ENCODE measurements around the gene NTM.

NTM gene

GRCh38 chr11:132307309-132308020, 937.0 kb downstream of the NTM start:
- H4K8ac ChIP-seq (ENCODE audit: low read depth, low read length), result no peak overlapping the region
- no peak overlapping the region for H3K4me3 ChIP-seq (ENCODE audit: low read length in 2 of 2)
- no peak overlapping the region for H2BK120ac ChIP-seq (ENCODE audit: low read depth, low read length)
- H3K4me2 ChIP-seq (ENCODE audit: insufficient read depth, low read length, poor library complexity, severe bottlenecking), result no peak overlapping the region
- H3K27ac ChIP-seq (replicated peaks; ENCODE audit: low read length), result no peak overlapping the region
- H3K79me1 ChIP-seq (ENCODE audit: low read depth, low read length), result no peaks in the 10 kb centered on the region
- no peak overlapping the region for H2BK12ac ChIP-seq (ENCODE audit: low read length)
- peaks cover 0 to 7% of the 10 kb centered on the region in 2 donors for H3K4me1 ChIP-seq (ENCODE audit: control insufficient read depth in 2 of 2, insufficient read depth in 1 of 2, low read depth in 1 of 2, low read length in 2 of 2)
- H2AK5ac ChIP-seq (ENCODE audit: low read depth, low read length), result no peak overlapping the region
- H3K36me3 ChIP-seq (replicated peaks in 1 of 2; ENCODE audit: control insufficient read depth in 2 of 2, insufficient read depth in 2 of 2, low read length in 2 of 2), result no peaks in the 10 kb centered on the region
- no peak overlapping the region for H2BK15ac ChIP-seq (ENCODE audit: low read length)
- no peak overlapping the region for H3K9ac ChIP-seq (ENCODE audit: low read depth, low read length, poor library complexity)
- no peak overlapping the region for H3K14ac ChIP-seq (ENCODE audit: low read length)
- H4K91ac ChIP-seq (ENCODE audit: low read depth, low read length, poor library complexity), result no peak overlapping the region
- no peaks in the 10 kb centered on the region for H3K27me3 ChIP-seq (ENCODE audit: control insufficient read depth in 3 of 3, insufficient read depth in 3 of 3, low read depth in 1 of 3, low read length in 3 of 3)
- DNase-seq (ENCODE audit: low spot score), result no peak
- no peak overlapping the region for H3K4ac ChIP-seq (ENCODE audit: low read length)
- H3K18ac ChIP-seq (ENCODE audit: low read length), result no peak overlapping the region
- no peak overlapping the region for H3K23ac ChIP-seq (ENCODE audit: low read depth, low read length, poor library complexity)
- H3K9me3 ChIP-seq (replicated peaks in 1 of 2; ENCODE audit: control insufficient read depth in 2 of 2, insufficient read depth in 1 of 2, low read depth in 1 of 2, low read length in 2 of 2), result no peaks in the 10 kb centered on the region
- H2BK5ac ChIP-seq (ENCODE audit: low read length), result no peak overlapping the region
- WGBS, 2 donors (ENCODE audit: extremely low coverage in 2 of 2, insufficient read length in 2 of 2, insufficient replicate concordance in 1 of 2), result no CpG with 5 or more reads among the region's 21 CpGs
- H2AFZ ChIP-seq (ENCODE audit: low read length), result no peak overlapping the region

- H2BK15ac ChIP-seq (ENCODE audit: low read length), result no peak overlapping the region
- no peak overlapping the region for H2AK5ac ChIP-seq (ENCODE audit: low read depth, low read length)
- H3K9me3 ChIP-seq (replicated peaks in 1 of 2; ENCODE audit: control insufficient read depth in 2 of 2, insufficient read depth in 1 of 2, low read depth in 1 of 2, low read length in 2 of 2), result no peaks in the 10 kb centered on the region
- no peak overlapping the region for H3K27ac ChIP-seq (replicated peaks; ENCODE audit: low read length)
- no peak overlapping the region for H3K4me2 ChIP-seq (ENCODE audit: insufficient read depth, low read length, poor library complexity, severe bottlenecking)
- H3K27me3 ChIP-seq (ENCODE audit: control insufficient read depth in 3 of 3, insufficient read depth in 3 of 3, low read depth in 1 of 3, low read length in 3 of 3), result no peaks in the 10 kb centered on the region
- H3K9ac ChIP-seq (ENCODE audit: low read depth, low read length, poor library complexity), result no peak overlapping the region
- no peak overlapping the region for H4K8ac ChIP-seq (ENCODE audit: low read depth, low read length)
- no peak overlapping the region for H3K23ac ChIP-seq (ENCODE audit: low read depth, low read length, poor library complexity)
- H2BK120ac ChIP-seq (ENCODE audit: low read depth, low read length), result no peak overlapping the region
- H3K18ac ChIP-seq (ENCODE audit: low read length), result no peak overlapping the region
- H3K4me1 ChIP-seq (ENCODE audit: control insufficient read depth in 2 of 2, insufficient read depth in 1 of 2, low read depth in 1 of 2, low read length in 2 of 2), result peaks cover 0 to 8% of the 10 kb centered on the region in 2 donors
- H2BK5ac ChIP-seq (ENCODE audit: low read length), result no peak overlapping the region
- no peak overlapping the region for H3K4me3 ChIP-seq (ENCODE audit: low read length in 2 of 2)
- no peak overlapping the region for H4K91ac ChIP-seq (ENCODE audit: low read depth, low read length, poor library complexity)
- WGBS, 2 donors (ENCODE audit: extremely low coverage in 2 of 2, insufficient read length in 2 of 2, insufficient replicate concordance in 1 of 2), result no CpG with 5 or more reads among the region's 10 CpGs
- H3K4ac ChIP-seq (ENCODE audit: low read length), result no peak overlapping the region
- no peak overlapping the region for H3K14ac ChIP-seq (ENCODE audit: low read length)
- no peak for DNase-seq (ENCODE audit: low spot score)
- H3K79me1 ChIP-seq (ENCODE audit: low read depth, low read length), result no peaks in the 10 kb centered on the region
- no peaks in the 10 kb centered on the region for H3K36me3 ChIP-seq (replicated peaks in 1 of 2; ENCODE audit: control insufficient read depth in 2 of 2, insufficient read depth in 2 of 2, low read length in 2 of 2)
- no peak overlapping the region for H2AFZ ChIP-seq (ENCODE audit: low read length)
- H2BK12ac ChIP-seq (ENCODE audit: low read length), result no peak overlapping the region
These were observed 940.3 kb downstream of the NTM start for GRCh38 chr11:132310390-132311375.

GRCh38 chr11:132311703-132312102, 941.3 kb downstream of the NTM start:
- no peak overlapping the region for H2BK5ac ChIP-seq (ENCODE audit: low read length)
- H3K4me1 ChIP-seq (ENCODE audit: control insufficient read depth in 2 of 2, insufficient read depth in 1 of 2, low read depth in 1 of 2, low read length in 2 of 2), result peaks cover 0 to 8% of the 10 kb centered on the region in 2 donors
- no peak overlapping the region for H3K23ac ChIP-seq (ENCODE audit: low read depth, low read length, poor library complexity)
- H3K9me3 ChIP-seq (replicated peaks in 1 of 2; ENCODE audit: control insufficient read depth in 2 of 2, insufficient read depth in 1 of 2, low read depth in 1 of 2, low read length in 2 of 2), result no peaks in the 10 kb centered on the region
- no peak overlapping the region for H3K27ac ChIP-seq (replicated peaks; ENCODE audit: low read length)
- no peak overlapping the region for H3K14ac ChIP-seq (ENCODE audit: low read length)
- H3K36me3 ChIP-seq (replicated peaks in 1 of 2; ENCODE audit: control insufficient read depth in 2 of 2, insufficient read depth in 2 of 2, low read length in 2 of 2), result no peaks in the 10 kb centered on the region
- H2BK120ac ChIP-seq (ENCODE audit: low read depth, low read length), result no peak overlapping the region
- no peak overlapping the region for H2BK15ac ChIP-seq (ENCODE audit: low read length)
- no peak overlapping the region for H3K9ac ChIP-seq (ENCODE audit: low read depth, low read length, poor library complexity)
- H2BK12ac ChIP-seq (ENCODE audit: low read length), result no peak overlapping the region
- WGBS, 2 donors (ENCODE audit: extremely low coverage in 2 of 2, insufficient read length in 2 of 2, insufficient replicate concordance in 1 of 2), result no CpG with 5 or more reads among the region's 2 CpGs
- H2AFZ ChIP-seq (ENCODE audit: low read length), result no peak overlapping the region
- DNase-seq (ENCODE audit: low spot score), result no peak
- no peak overlapping the region for H4K8ac ChIP-seq (ENCODE audit: low read depth, low read length)
- H3K18ac ChIP-seq (ENCODE audit: low read length), result no peak overlapping the region
- no peaks in the 10 kb centered on the region for H3K79me1 ChIP-seq (ENCODE audit: low read depth, low read length)
- no peak overlapping the region for H3K4ac ChIP-seq (ENCODE audit: low read length)
- H3K4me3 ChIP-seq (ENCODE audit: low read length in 2 of 2), result no peak overlapping the region
- H2AK5ac ChIP-seq (ENCODE audit: low read depth, low read length), result no peak overlapping the region
- H3K4me2 ChIP-seq (ENCODE audit: insufficient read depth, low read length, poor library complexity, severe bottlenecking), result no peak overlapping the region
- H3K27me3 ChIP-seq (ENCODE audit: control insufficient read depth in 3 of 3, insufficient read depth in 3 of 3, low read depth in 1 of 3, low read length in 3 of 3), result no peaks in the 10 kb centered on the region
- H4K91ac ChIP-seq (ENCODE audit: low read depth, low read length, poor library complexity), result no peak overlapping the region

DNA sequence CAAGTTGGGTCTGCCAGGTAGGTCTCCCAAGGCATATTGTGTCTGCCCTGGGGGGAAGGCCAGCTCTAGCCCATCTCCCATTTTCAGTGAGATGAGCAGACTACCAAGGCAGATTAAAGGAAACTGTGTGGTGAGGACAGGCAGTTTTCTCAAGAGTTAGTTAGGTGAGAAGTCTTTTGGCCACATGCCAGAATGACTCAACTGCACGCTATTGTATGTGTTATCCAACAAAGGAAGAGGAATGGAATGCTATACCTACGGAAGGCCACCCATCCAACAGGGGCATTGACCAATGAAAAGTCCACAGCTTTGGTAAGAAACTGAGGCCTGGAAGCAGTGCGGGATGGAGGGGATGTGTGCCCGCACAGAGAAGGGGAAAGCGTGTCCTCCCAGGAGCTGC, 941.7 kb downstream of the NTM start:
- H3K27ac ChIP-seq (replicated peaks; ENCODE audit: low read length), result no peak overlapping the region
- no peak overlapping the region for H3K4me2 ChIP-seq (ENCODE audit: insufficient read depth, low read length, poor library complexity, severe bottlenecking)
- no peak overlapping the region for H2AK5ac ChIP-seq (ENCODE audit: low read depth, low read length)

More for the DNA sequence above, 941.7 kb downstream of the NTM start:
- H2BK12ac ChIP-seq (ENCODE audit: low read length), result no peak overlapping the region
- H4K91ac ChIP-seq (ENCODE audit: low read depth, low read length, poor library complexity), result no peak overlapping the region
- no peak for DNase-seq (ENCODE audit: low spot score)
- no CpG with 5 or more reads among the region's 5 CpGs for WGBS, 2 donors (ENCODE audit: extremely low coverage in 2 of 2, insufficient read length in 2 of 2, insufficient replicate concordance in 1 of 2)
- no peaks in the 10 kb centered on the region for H3K36me3 ChIP-seq (replicated peaks in 1 of 2; ENCODE audit: control insufficient read depth in 2 of 2, insufficient read depth in 2 of 2, low read length in 2 of 2)
- no peak overlapping the region for H3K18ac ChIP-seq (ENCODE audit: low read length)
- no peak overlapping the region for H2BK120ac ChIP-seq (ENCODE audit: low read depth, low read length)
- H3K9me3 ChIP-seq (replicated peaks in 1 of 2; ENCODE audit: control insufficient read depth in 2 of 2, insufficient read depth in 1 of 2, low read depth in 1 of 2, low read length in 2 of 2), result no peaks in the 10 kb centered on the region
- no peak overlapping the region for H4K8ac ChIP-seq (ENCODE audit: low read depth, low read length)
- H2BK5ac ChIP-seq (ENCODE audit: low read length), result no peak overlapping the region
- H3K23ac ChIP-seq (ENCODE audit: low read depth, low read length, poor library complexity), result no peak overlapping the region
- H3K4ac ChIP-seq (ENCODE audit: low read length), result no peak overlapping the region
- H3K14ac ChIP-seq (ENCODE audit: low read length), result no peak overlapping the region
- H3K4me1 ChIP-seq (ENCODE audit: control insufficient read depth in 2 of 2, insufficient read depth in 1 of 2, low read depth in 1 of 2, low read length in 2 of 2), result peaks cover 0 to 8% of the 10 kb centered on the region in 2 donors
- H3K79me1 ChIP-seq (ENCODE audit: low read depth, low read length), result no peaks in the 10 kb centered on the region
- no peak overlapping the region for H3K9ac ChIP-seq (ENCODE audit: low read depth, low read length, poor library complexity)
- H2BK15ac ChIP-seq (ENCODE audit: low read length), result no peak overlapping the region
- H2AFZ ChIP-seq (ENCODE audit: low read length), result no peak overlapping the region
- H3K27me3 ChIP-seq (ENCODE audit: control insufficient read depth in 3 of 3, insufficient read depth in 3 of 3, low read depth in 1 of 3, low read length in 3 of 3), result no peaks in the 10 kb centered on the region
- H3K4me3 ChIP-seq (ENCODE audit: low read length in 2 of 2), result no peak overlapping the region

All from neuronal stem cell (in vitro differentiated cells).